Loucy (cell line): Measurements from ENCODE around the gene OCIAD1.

ENCODE experiments used
- EZH2phosphoT487 ChIP-seq: fragments of 200-600 bp; IDR thresholded peaks from 2 replicates; pipeline ENCODE4 v1.6.1; 2018; ENCODE audit warnings: antibody characterized with exemption, mild to moderate bottlenecking, moderate library complexity, borderline replicate concordance
- TF ChIP-seq, protein P1 (sequence below): fragments of 200-600 bp; sonication (generic); conservative IDR thresholded peaks from 2 replicates; pipeline ENCODE4 v1.5.1; 2014; ENCODE audit warnings: mild to moderate bottlenecking, antibody characterized with exemption, low read length

DNA sequence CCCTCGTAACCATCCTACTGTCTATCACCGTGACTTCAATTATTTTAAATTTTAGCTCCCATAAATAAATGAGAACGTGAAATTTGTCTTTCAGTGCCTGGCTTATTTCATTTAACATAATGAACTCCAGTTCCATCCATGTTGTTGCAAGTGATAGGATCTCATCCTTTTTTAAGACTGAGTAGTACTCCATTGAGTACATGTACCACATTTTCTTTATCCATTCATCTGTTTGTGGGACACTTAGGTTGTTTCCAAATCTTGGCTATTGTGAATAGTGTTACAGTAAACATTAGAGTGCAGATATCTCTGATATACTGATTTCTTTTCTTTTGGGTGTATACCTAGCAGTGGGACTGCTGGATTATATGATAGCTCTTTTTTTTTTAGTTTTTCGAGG is 32.8 kb downstream of the OCIAD1 start:
- TF ChIP-seq, protein P1, sequence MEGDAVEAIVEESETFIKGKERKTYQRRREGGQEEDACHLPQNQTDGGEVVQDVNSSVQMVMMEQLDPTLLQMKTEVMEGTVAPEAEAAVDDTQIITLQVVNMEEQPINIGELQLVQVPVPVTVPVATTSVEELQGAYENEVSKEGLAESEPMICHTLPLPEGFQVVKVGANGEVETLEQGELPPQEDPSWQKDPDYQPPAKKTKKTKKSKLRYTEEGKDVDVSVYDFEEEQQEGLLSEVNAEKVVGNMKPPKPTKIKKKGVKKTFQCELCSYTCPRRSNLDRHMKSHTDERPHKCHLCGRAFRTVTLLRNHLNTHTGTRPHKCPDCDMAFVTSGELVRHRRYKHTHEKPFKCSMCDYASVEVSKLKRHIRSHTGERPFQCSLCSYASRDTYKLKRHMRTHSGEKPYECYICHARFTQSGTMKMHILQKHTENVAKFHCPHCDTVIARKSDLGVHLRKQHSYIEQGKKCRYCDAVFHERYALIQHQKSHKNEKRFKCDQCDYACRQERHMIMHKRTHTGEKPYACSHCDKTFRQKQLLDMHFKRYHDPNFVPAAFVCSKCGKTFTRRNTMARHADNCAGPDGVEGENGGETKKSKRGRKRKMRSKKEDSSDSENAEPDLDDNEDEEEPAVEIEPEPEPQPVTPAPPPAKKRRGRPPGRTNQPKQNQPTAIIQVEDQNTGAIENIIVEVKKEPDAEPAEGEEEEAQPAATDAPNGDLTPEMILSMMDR = no peak
- no peak for TF ChIP-seq EZH2phosphoT487
